Astrocyte (in vitro differentiated cells and primary cell): ENCODE measurements around the gene PCNT.

ENCODE experiments used
- EZH2 ChIP-seq: IDR thresholded peaks from 2 replicates; pipeline ENCODE4 v1.6.1; 2012; ENCODE audit warnings: mild to moderate bottlenecking, low read length, inconsistent platforms; ENCODE audit not compliant: insufficient read depth
- TF ChIP-seq, protein P1 (sequence below): IDR thresholded peaks from 2 replicates; pipeline ENCODE4 v1.5.1; 2011; ENCODE audit warnings: low read depth, mild to moderate bottlenecking, inconsistent platforms, low read length, moderate library complexity; ENCODE audit not compliant: insufficient read depth

DNA sequence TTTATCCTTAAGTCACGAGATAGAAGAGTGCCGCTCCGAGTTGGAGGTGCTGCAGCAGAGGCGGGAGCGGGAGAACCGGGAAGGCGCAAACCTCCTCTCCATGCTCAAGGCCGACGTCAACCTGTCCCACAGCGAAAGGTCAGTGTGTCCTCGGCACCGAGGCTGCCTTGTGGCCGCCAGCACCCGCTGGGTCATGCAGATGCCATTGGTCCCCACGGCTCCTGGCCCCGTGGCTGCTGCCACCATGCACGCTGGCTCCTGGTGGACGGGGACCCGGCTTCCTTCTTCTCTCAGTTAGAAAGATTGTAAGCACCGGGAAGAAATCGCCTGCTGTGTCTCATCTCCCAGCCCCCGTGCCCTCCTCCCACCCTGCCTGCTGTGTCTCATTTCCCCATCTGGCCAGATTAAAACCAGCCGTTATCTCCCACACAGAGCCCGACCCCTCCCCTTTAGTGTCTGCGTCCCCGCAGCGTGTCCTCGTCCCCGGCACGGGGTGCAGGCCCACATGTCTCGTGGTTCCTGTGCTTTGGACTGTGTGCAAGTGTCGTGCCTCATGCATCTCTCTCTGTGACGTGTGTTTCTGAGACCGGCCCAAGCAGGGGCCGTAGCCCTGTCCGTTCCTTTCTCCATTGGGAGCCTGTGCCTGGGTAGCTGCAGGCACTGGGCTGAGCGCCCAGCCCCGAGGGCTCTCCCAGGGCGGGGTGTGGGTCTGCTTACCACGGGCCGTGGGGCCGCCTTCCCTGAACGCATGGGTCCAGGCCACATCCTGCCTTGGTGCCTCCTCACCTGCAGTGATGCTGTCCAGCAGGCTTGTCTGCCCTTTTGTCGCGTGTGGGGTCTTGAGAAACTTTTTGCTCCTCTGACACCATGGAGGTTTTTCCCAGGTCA, 62.1 kb downstream of the PCNT start:
- TF ChIP-seq, protein P1, sequence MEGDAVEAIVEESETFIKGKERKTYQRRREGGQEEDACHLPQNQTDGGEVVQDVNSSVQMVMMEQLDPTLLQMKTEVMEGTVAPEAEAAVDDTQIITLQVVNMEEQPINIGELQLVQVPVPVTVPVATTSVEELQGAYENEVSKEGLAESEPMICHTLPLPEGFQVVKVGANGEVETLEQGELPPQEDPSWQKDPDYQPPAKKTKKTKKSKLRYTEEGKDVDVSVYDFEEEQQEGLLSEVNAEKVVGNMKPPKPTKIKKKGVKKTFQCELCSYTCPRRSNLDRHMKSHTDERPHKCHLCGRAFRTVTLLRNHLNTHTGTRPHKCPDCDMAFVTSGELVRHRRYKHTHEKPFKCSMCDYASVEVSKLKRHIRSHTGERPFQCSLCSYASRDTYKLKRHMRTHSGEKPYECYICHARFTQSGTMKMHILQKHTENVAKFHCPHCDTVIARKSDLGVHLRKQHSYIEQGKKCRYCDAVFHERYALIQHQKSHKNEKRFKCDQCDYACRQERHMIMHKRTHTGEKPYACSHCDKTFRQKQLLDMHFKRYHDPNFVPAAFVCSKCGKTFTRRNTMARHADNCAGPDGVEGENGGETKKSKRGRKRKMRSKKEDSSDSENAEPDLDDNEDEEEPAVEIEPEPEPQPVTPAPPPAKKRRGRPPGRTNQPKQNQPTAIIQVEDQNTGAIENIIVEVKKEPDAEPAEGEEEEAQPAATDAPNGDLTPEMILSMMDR = no peak
- TF ChIP-seq EZH2 = no peak
